KMS-11 (cell line): ENCODE measurements around the gene NAT8L.

Source experiments
- H2AFZ ChIP-seq: fragments of 200-600 bp; sonication (generic); 2 replicates; pipeline ENCODE4 v1.6.1; 2016; ENCODE audit warnings: antibody characterized with exemption, mixed run types, low read depth
- H3K27ac ChIP-seq: fragments of 200-600 bp; sonication (generic); 2 replicates; pipeline ENCODE4 v1.6.1; 2016; ENCODE audit warnings: mild to moderate bottlenecking, mixed run types
- H3K27me3 ChIP-seq: fragments of 200-600 bp; sonication (generic); 2 replicates; pipeline ENCODE4 v1.6.1; 2017; ENCODE audit warnings: mild to moderate bottlenecking, low read depth, mixed run types, moderate library complexity; ENCODE audit not compliant: insufficient read depth
- H3K36me3 ChIP-seq: fragments of 200-600 bp; sonication (generic); 2 replicates; pipeline ENCODE4 v1.6.1; 2017; ENCODE audit warnings: mild to moderate bottlenecking, mixed run types; ENCODE audit not compliant: insufficient read depth
- H3K4me1 ChIP-seq: fragments of 200-600 bp; sonication (generic); 2 replicates; pipeline ENCODE4 v1.6.1; 2016; ENCODE audit warnings: mild to moderate bottlenecking, low read depth, mixed run types; ENCODE audit not compliant: poor library complexity, severe bottlenecking
- H3K4me2 ChIP-seq: fragments of 200-600 bp; sonication (generic); 2 replicates; pipeline ENCODE4 v1.7.0; 2016; ENCODE audit warnings: mild to moderate bottlenecking, mixed run types
- H3K4me3 ChIP-seq: fragments of 200-600 bp; sonication (generic); IDR thresholded peaks from 2 replicates; pipeline ENCODE4 v1.6.1; 2017; ENCODE audit warnings: low read depth, low read length, mixed read lengths; ENCODE audit not compliant: insufficient read depth
- H3K79me2 ChIP-seq: fragments of 200-600 bp; sonication (generic); 2 replicates; pipeline ENCODE4 v1.6.1; 2016; ENCODE audit warnings: low read depth, mixed run types; ENCODE audit not compliant: insufficient read depth
- H3K9ac ChIP-seq: fragments of 200-600 bp; sonication (generic); 2 replicates; pipeline ENCODE4 v1.6.1; 2016; ENCODE audit warnings: mild to moderate bottlenecking, mixed run types
- H4K20me1 ChIP-seq: fragments of 200-600 bp; sonication (generic); 2 replicates; pipeline ENCODE4 v1.6.1; 2016; ENCODE audit warnings: mild to moderate bottlenecking, mixed run types; ENCODE audit not compliant: insufficient read depth
- TF ChIP-seq, protein P1 (sequence below): fragments of 200-600 bp; sonication (generic); conservative IDR thresholded peaks from 2 replicates; pipeline ENCODE4 v1.6.1; 2017; ENCODE audit warnings: low read depth, mild to moderate bottlenecking, antibody characterized with exemption, low read length, moderate library complexity, mixed read lengths

NAT8L gene

GRCh38 chr4:2048831-2049230 lies 10.3 kb upstream of the NAT8L start:
- H3K27me3 ChIP-seq, result no peaks in the 10 kb centered on the region
- no peak overlapping the region for H2AFZ ChIP-seq
- no peak overlapping the region for H3K4me3 ChIP-seq
- TF ChIP-seq, protein P1, sequence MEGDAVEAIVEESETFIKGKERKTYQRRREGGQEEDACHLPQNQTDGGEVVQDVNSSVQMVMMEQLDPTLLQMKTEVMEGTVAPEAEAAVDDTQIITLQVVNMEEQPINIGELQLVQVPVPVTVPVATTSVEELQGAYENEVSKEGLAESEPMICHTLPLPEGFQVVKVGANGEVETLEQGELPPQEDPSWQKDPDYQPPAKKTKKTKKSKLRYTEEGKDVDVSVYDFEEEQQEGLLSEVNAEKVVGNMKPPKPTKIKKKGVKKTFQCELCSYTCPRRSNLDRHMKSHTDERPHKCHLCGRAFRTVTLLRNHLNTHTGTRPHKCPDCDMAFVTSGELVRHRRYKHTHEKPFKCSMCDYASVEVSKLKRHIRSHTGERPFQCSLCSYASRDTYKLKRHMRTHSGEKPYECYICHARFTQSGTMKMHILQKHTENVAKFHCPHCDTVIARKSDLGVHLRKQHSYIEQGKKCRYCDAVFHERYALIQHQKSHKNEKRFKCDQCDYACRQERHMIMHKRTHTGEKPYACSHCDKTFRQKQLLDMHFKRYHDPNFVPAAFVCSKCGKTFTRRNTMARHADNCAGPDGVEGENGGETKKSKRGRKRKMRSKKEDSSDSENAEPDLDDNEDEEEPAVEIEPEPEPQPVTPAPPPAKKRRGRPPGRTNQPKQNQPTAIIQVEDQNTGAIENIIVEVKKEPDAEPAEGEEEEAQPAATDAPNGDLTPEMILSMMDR, result no peak
- H3K4me2 ChIP-seq, result no peak overlapping the region
- H3K9ac ChIP-seq, result no peak overlapping the region
- H4K20me1 ChIP-seq, result no peaks in the 10 kb centered on the region
- H3K4me1 ChIP-seq, result no peaks in the 10 kb centered on the region
- H3K27ac ChIP-seq, result no peak overlapping the region
- no peaks in the 10 kb centered on the region for H3K36me3 ChIP-seq
- no peaks in the 10 kb centered on the region for H3K79me2 ChIP-seq

DNA sequence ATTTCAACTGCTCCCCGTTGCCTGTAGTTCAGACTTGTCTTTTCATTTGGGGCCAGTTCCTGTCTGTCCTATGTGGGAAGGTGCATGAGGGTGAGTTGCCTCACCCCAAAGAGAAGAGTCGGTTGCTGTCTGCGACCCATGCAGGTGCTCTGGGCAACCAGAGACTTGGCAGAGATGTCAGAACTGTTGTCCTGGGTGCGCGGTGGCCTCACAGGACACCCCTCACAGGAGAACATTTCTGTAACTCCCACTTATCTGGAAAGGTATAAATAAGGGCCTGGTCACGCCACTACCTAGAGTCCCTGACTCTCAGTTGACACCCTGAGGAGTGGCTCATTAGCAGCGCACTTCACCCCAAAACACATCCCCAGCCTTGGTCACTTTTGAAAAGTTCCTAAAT lies 9.7 kb upstream of the NAT8L start:
- no peaks in the 10 kb centered on the region for H3K27me3 ChIP-seq
- no peak overlapping the region for H3K4me3 ChIP-seq
- no peaks in the 10 kb centered on the region for H3K79me2 ChIP-seq
- TF ChIP-seq, protein P1, result no peak
- H3K4me1 ChIP-seq, result no peaks in the 10 kb centered on the region
- H3K36me3 ChIP-seq, result no peaks in the 10 kb centered on the region
- H2AFZ ChIP-seq, result no peak overlapping the region
- H3K27ac ChIP-seq, result no peak overlapping the region
- no peaks in the 10 kb centered on the region for H4K20me1 ChIP-seq
- no peak overlapping the region for H3K9ac ChIP-seq
- H3K4me2 ChIP-seq, result no peak overlapping the region

- H3K79me2 ChIP-seq, result no peaks in the 10 kb centered on the region
- H3K4me1 ChIP-seq, result no peaks in the 10 kb centered on the region
- H3K36me3 ChIP-seq, result no peaks in the 10 kb centered on the region
- no peak overlapping the region for H3K9ac ChIP-seq
- no peak overlapping the region for H3K4me3 ChIP-seq
- H3K27ac ChIP-seq, result no peak overlapping the region
- H2AFZ ChIP-seq, result no peak overlapping the region
- no peak overlapping the region for H3K4me2 ChIP-seq
- H3K27me3 ChIP-seq, result no peaks in the 10 kb centered on the region
- H4K20me1 ChIP-seq, result no peaks in the 10 kb centered on the region
- TF ChIP-seq, protein P1, result no peak
Measured at GRCh38 chr4:2049811-2050210, 9.3 kb upstream of the NAT8L start.

- H3K4me1 ChIP-seq, result no peaks in the 10 kb centered on the region
- no peak overlapping the region for H2AFZ ChIP-seq
- no peak overlapping the region for H3K4me3 ChIP-seq
- no peak overlapping the region for H3K27ac ChIP-seq
- no peaks in the 10 kb centered on the region for H4K20me1 ChIP-seq
- no peak overlapping the region for H3K4me2 ChIP-seq
- H3K79me2 ChIP-seq, result no peaks in the 10 kb centered on the region
- H3K27me3 ChIP-seq, result no peaks in the 10 kb centered on the region
- TF ChIP-seq, protein P1, result no peak
- H3K36me3 ChIP-seq, result no peaks in the 10 kb centered on the region
- no peak overlapping the region for H3K9ac ChIP-seq
Measured at GRCh38 chr4:2051086-2051485, 8.0 kb upstream of the NAT8L start.

- Histone ChIP-seq H3K36me3 (no peaks in the 10 kb centered on the region), H3K4me1 (no peaks in the 10 kb centered on the region), H3K27ac (no peak overlapping the region), H4K20me1 (no peaks in the 10 kb centered on the region), H3K4me3 (no peak overlapping the region), H3K4me2 (no peak overlapping the region), H3K27me3 (no peaks in the 10 kb centered on the region), H3K79me2 (no peaks in the 10 kb centered on the region), H3K9ac (no peak overlapping the region), H2AFZ (no peak overlapping the region)
- TF ChIP-seq, protein P1, result no peak
Measured at GRCh38 chr4:2054217-2054616, 4.9 kb upstream of the NAT8L start.
